Neural crest cell (in vitro differentiated cells): ENCODE results near the gene KIF22. TPM values are rescaled to one million over a fixed set of nuclear protein-coding genes. Genes with fewer than 3 reads are reported as not detected.

Experiments used
- DNase-seq: peaks from one replicate; pipeline ENCODE4 v3.0.0; 2021; ENCODE audit warnings: low read depth, mixed read lengths, low spot score
- H3K27ac Mint-ChIP-seq: one replicate; pipeline ENCODE4 v1.8.0; 2021; ENCODE audit warnings: mild to moderate bottlenecking, mixed read lengths; ENCODE audit not compliant: unreplicated experiment
- H3K27me3 Mint-ChIP-seq: 2 replicates; pipeline ENCODE4 v1.8.0; 2021; ENCODE audit warnings: low read depth, mild to moderate bottlenecking, mixed read lengths
- H3K36me3 Mint-ChIP-seq: 2 replicates; pipeline ENCODE4 v1.8.0; 2021; ENCODE audit warnings: low read depth, mild to moderate bottlenecking, mixed read lengths
- H3K4me1 Mint-ChIP-seq: 2 replicates; pipeline ENCODE4 v1.8.0; 2021; ENCODE audit warnings: mixed read lengths
- H3K4me3 Mint-ChIP-seq: one replicate; pipeline ENCODE4 v1.8.0; 2021; ENCODE audit warnings: mild to moderate bottlenecking, mixed read lengths
- H3K9me3 Mint-ChIP-seq: 2 replicates; pipeline ENCODE4 v1.8.0; 2021; ENCODE audit warnings: mixed read lengths
- total RNA-seq: library from RNA; stranded (reverse); gene quantifications from 2 replicates; pipeline ENCODE4 v1.2.1, GENCODE V29; 2021
- TF ChIP-seq, protein P1 (sequence below): fragments of 200-600 bp; sonication (generic); conservative IDR thresholded peaks from 2 replicates; pipeline ENCODE4 v1.5.0; 2021; ENCODE audit warnings: antibody characterized with exemption, mild to moderate bottlenecking

Gene KIF22
- total RNA-seq, 1 donor from 2014 or later = 173 TPM

GRCh38 chr16:29821643-29822115 lies 31.1 kb downstream of the KIF22 start:
- peak overlapping the region; percentile 59 for H3K4me3 Mint-ChIP-seq
- H3K4me1 Mint-ChIP-seq = peaks cover 42% of the 10 kb centered on the region
- peaks cover 11% of the 10 kb centered on the region for H3K36me3 Mint-ChIP-seq
- H3K27ac Mint-ChIP-seq = no peak overlapping the region
- H3K27me3 Mint-ChIP-seq = no peaks in the 10 kb centered on the region
- no peak for DNase-seq
- TF ChIP-seq, protein P1, sequence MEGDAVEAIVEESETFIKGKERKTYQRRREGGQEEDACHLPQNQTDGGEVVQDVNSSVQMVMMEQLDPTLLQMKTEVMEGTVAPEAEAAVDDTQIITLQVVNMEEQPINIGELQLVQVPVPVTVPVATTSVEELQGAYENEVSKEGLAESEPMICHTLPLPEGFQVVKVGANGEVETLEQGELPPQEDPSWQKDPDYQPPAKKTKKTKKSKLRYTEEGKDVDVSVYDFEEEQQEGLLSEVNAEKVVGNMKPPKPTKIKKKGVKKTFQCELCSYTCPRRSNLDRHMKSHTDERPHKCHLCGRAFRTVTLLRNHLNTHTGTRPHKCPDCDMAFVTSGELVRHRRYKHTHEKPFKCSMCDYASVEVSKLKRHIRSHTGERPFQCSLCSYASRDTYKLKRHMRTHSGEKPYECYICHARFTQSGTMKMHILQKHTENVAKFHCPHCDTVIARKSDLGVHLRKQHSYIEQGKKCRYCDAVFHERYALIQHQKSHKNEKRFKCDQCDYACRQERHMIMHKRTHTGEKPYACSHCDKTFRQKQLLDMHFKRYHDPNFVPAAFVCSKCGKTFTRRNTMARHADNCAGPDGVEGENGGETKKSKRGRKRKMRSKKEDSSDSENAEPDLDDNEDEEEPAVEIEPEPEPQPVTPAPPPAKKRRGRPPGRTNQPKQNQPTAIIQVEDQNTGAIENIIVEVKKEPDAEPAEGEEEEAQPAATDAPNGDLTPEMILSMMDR = no peak
- H3K9me3 Mint-ChIP-seq = no peaks in the 10 kb centered on the region

- Mint-ChIP-seq H3K4me3 (no peak overlapping the region), H3K27ac (no peak overlapping the region), H3K27me3 (peaks cover 4% of the 10 kb centered on the region), H3K4me1 (peaks cover 19% of the 10 kb centered on the region), H3K36me3 (peaks cover under 1% of the 10 kb centered on the region), H3K9me3 (no peaks in the 10 kb centered on the region)
- TF ChIP-seq, protein P1 = no peak
- no peak for DNase-seq
Measured at GRCh38 chr16:29824589-29825144, 34.1 kb downstream of the KIF22 start.

GRCh38 chr16:29825145-29826044 lies 34.8 kb downstream of the KIF22 start:
- TF ChIP-seq, protein P1 = no peak
- H3K9me3 Mint-ChIP-seq = no peaks in the 10 kb centered on the region
- H3K36me3 Mint-ChIP-seq = no peaks in the 10 kb centered on the region
- H3K27me3 Mint-ChIP-seq = peaks cover 4% of the 10 kb centered on the region
- no peak for DNase-seq
- H3K4me1 Mint-ChIP-seq = peaks cover 15% of the 10 kb centered on the region
- peak overlapping the region; percentile 69 for H3K4me3 Mint-ChIP-seq
- H3K27ac Mint-ChIP-seq = peak overlapping the region; percentile 75

DNA sequence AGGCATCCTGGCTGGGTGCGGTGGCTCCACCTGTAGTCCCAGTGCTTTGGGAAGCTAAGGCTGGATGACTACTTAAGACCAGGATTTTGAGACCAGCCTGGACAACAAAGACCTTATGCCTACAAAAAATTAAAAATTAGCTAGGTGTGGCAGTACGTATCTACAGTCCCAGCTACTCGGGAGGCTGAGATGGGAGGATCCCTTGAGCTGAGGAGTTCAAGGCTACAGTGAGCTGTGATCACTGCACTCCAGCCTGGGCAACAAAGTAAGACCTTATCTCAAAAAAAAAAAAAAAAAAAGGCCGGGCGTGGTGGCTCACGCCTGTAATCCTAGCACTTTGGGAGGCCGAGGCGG lies 35.8 kb downstream of the KIF22 start:
- Mint-ChIP-seq H3K27ac (no peak overlapping the region), H3K4me1 (peaks cover 10% of the 10 kb centered on the region), H3K4me3 (no peak overlapping the region), H3K9me3 (no peaks in the 10 kb centered on the region), H3K36me3 (no peaks in the 10 kb centered on the region), H3K27me3 (peaks cover 4% of the 10 kb centered on the region)
- DNase-seq = no peak
- TF ChIP-seq, protein P1 = no peak

DNA sequence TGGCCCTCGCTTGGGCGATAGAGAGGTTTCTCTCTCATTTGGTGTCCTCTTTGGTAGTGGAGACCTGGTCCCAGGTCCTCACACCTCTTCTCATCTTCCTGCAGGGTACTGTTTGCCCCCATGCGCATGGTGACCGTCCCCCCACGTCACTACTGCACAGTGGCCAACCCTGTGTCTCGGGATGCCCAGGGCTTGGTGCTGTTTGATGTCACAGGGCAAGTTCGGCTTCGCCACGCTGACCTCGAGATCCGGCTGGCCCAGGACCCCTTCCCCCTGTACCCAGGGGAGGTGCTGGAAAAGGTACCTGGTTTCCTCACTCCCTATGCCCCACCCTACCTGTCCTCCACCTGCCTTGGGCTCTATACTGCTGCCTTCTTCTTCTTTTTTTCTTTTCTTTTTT lies 40.2 kb downstream of the KIF22 start:
- no peaks in the 10 kb centered on the region for H3K9me3 Mint-ChIP-seq
- TF ChIP-seq, protein P1 = no peak
- H3K4me3 Mint-ChIP-seq = no peak overlapping the region
- no peaks in the 10 kb centered on the region for H3K36me3 Mint-ChIP-seq
- H3K27ac Mint-ChIP-seq = no peak overlapping the region
- H3K27me3 Mint-ChIP-seq = peaks cover 4% of the 10 kb centered on the region
- no peaks in the 10 kb centered on the region for H3K4me1 Mint-ChIP-seq
- no peak for DNase-seq
